ENCODE measurements around the gene MOB3B.

GRCh38 chr9:27558307-27558706, 28.7 kb upstream of the MOB3B start:
- TF ChIP-seq CTCF (IDR thresholded peaks at IDR 0.05 in 2 of 3, conservative IDR thresholded peaks at IDR 0.05 in 1 of 3; ENCODE audit: control insufficient read depth in 2 of 3, extremely low read depth in 1 of 3, insufficient read depth in 1 of 3, low read depth in 3 of 3, low read length in 3 of 3) (no peak), E2F4 (IDR thresholded peaks at IDR 0.05; ENCODE audit: low read depth, low read length) (no peak)

All from GM12878 (cell line).